Kidney (tissue), 14 donors: Measurements from ENCODE around the gene KIF22. TPM values are rescaled to one million over a fixed set of nuclear protein-coding genes. Genes with fewer than 3 reads are reported as not detected.
"Not testable (repeated sequence)": the region's sequence is repeated elsewhere in the genome, so short reads cannot be mapped to it uniquely, and the experiment has no call there.

Experiments
- DNase-seq, 5 donors: peaks; one replicate each; pipeline ENCODE4 v3.0.0-alpha.2; 2013 to 2020
- FAIRE-seq: peaks from 2 replicates; lab custom pipeline; 2012; peaks lifted over from hg19 to GRCh38; lab: Jason Lieb, UNC
- H3K27ac ChIP-seq, 2 donors: one replicate each; pipeline ENCODE4 v1.7.0; 2013; ENCODE audit warnings: low read depth in 2 of 2, low read length in 2 of 2, inconsistent platforms in 1 of 2
- H3K27me3 ChIP-seq: one replicate; pipeline ENCODE4 v1.7.1; 2013; ENCODE audit warnings: low read length, inconsistent platforms; ENCODE audit not compliant: control insufficient read depth, insufficient read depth
- H3K36me3 ChIP-seq, 3 donors: one replicate each; pipeline versions ENCODE4 v1.7.0 to v1.7.1; 2013; ENCODE audit warnings: low read length in 3 of 3, control low read depth in 1 of 3, inconsistent platforms in 1 of 3; ENCODE audit not compliant: insufficient read depth in 3 of 3, control insufficient read depth in 2 of 3
- H3K4me1 ChIP-seq, 3 donors: one replicate each; pipeline versions ENCODE4 v1.7.0 to v1.7.1; 2013; ENCODE audit warnings: low read length in 3 of 3, inconsistent platforms in 1 of 3, low read depth in 1 of 3; ENCODE audit not compliant: control insufficient read depth in 2 of 3, insufficient read depth in 2 of 3
- H3K4me3 ChIP-seq, 3 donors: one replicate each; pipeline versions ENCODE4 v1.7.0 to v1.8.1; 2013; ENCODE audit warnings: low read length in 3 of 3, control low read depth in 1 of 3, inconsistent platforms in 1 of 3
- H3K9ac ChIP-seq, 3 donors: one replicate each; pipeline versions ENCODE4 v1.7.0 to v1.7.1; 2013; ENCODE audit warnings: low read length in 3 of 3, control low read depth in 1 of 3, inconsistent platforms in 1 of 3
- H3K9me3 ChIP-seq, 3 donors: one replicate each; pipeline versions ENCODE4 v1.7.0 to v1.7.1; 2013; ENCODE audit warnings: low read length in 3 of 3, control low read depth in 1 of 3, inconsistent platforms in 1 of 3; ENCODE audit not compliant: control insufficient read depth in 2 of 3, insufficient read depth in 1 of 3
- intact Hi-C: fragments of 100-400 bp; cut with DNase I; formaldehyde crosslinking; loops from one replicate; pipeline ENCODE4 v1.11.1; 2022
- polyA plus RNA-seq: library from polyadenylated mRNA; stranded (reverse); fragments of 350-450 nt; fragmentation: Illumina TruSeq; extraction: RNeasy Lipid Tissue Mini Kit (QIAGEN cat#74804); gene quantifications from one replicate; pipeline ENCODE4 v1.2.3, GENCODE V29; 2014; ENCODE audit warnings: low read depth, low replicate concordance; ENCODE audit not compliant: insufficient read depth
- total RNA-seq: library from RNA; stranded (reverse); fragmentation: NEBNext Ultra II Directional; extraction: Animal tissue kit (Norgen Biotek cat#: 25700); gene quantifications from one replicate; pipeline ENCODE4 v1.2.1, GENCODE V29; 2021
- TF ChIP-seq, protein P1 (sequence below): IDR thresholded peaks from 3 replicates; pipeline ENCODE4 v1.5.1; 2012; ENCODE audit warnings: mild to moderate bottlenecking, moderate library complexity, borderline replicate concordance; ENCODE audit not compliant: insufficient read depth; ENCODE audit errors: extremely low read depth
- donor health status: control.
- donor health status: control.
- donor health status: control.
- donor health status: control.
- donor health status: control.
- donor health status: DM: yes; HTN: yes; CAD: no.
- donor health status: Normal renal cell carcinoma (clear cell type).

Gene KIF22
- total and polyA plus RNA-seq, 2 donors from 2014 or later: 32.3 to 42.9 TPM

DNA sequence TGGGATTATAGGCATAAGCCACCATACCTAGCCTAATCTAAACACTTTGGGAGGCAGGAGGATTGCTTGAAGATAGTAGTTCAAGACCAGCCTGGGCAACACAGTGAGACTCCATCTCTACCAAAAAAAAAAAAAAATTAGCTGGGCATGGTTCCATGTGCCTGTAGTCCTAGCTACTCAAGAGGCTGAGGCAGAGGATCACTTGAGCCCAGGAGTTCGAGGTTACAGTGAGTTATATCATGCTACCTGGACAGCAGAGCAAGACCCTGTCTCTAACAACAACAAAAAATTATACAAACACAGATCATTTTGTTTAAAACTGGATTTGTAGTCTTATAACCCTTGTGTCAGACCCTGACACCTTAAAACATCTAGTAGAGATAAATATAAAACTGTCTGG, 37.0 kb upstream of the KIF22 start:
- Histone ChIP-seq H3K9ac (no peak overlapping the region), H3K27ac (no peak overlapping the region), H3K4me1 (peaks cover 0 to 2% (median 0%) of the 10 kb centered on the region in 3 donors), H3K9me3 (no peaks in the 10 kb centered on the region), H3K4me3 (no peak overlapping the region), H3K36me3 (no peaks in the 10 kb centered on the region), H3K27me3 (no peaks in the 10 kb centered on the region)
- intact Hi-C loops: no loop called here
- no peak for FAIRE-seq
- DNase-seq: no peak
- TF ChIP-seq, protein P1, sequence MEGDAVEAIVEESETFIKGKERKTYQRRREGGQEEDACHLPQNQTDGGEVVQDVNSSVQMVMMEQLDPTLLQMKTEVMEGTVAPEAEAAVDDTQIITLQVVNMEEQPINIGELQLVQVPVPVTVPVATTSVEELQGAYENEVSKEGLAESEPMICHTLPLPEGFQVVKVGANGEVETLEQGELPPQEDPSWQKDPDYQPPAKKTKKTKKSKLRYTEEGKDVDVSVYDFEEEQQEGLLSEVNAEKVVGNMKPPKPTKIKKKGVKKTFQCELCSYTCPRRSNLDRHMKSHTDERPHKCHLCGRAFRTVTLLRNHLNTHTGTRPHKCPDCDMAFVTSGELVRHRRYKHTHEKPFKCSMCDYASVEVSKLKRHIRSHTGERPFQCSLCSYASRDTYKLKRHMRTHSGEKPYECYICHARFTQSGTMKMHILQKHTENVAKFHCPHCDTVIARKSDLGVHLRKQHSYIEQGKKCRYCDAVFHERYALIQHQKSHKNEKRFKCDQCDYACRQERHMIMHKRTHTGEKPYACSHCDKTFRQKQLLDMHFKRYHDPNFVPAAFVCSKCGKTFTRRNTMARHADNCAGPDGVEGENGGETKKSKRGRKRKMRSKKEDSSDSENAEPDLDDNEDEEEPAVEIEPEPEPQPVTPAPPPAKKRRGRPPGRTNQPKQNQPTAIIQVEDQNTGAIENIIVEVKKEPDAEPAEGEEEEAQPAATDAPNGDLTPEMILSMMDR: no peak

DNA sequence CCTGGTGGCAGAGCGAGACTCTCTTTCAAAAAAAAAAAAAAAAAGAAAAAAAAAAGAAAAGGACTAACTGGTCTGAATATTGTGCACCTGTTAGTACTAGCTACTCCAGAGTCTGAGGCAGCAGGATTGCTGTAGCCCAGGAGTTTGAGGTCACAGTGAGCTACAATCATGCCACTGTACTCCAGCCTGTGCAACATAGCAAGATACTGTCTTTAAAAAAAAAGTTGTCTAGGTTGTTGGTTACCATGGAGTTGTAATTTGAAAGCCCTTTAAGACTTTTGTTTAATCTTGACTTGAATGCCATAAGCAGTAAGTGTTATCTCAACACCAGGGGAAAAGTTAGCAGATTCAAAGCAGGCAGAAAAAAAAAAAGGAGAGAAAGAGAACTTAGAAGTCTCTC, 33.9 kb upstream of the KIF22 start:
- Histone ChIP-seq H3K27ac (no peak overlapping the region), H3K4me3 (no peak overlapping the region), H3K9ac (no peak overlapping the region), H3K36me3 (no peaks in the 10 kb centered on the region), H3K9me3 (no peaks in the 10 kb centered on the region), H3K4me1 (peaks cover 0 to 2% (median 0%) of the 10 kb centered on the region in 3 donors), H3K27me3 (no peaks in the 10 kb centered on the region)
- intact Hi-C loops: no loop called here
- FAIRE-seq: no peak
- DNase-seq: peak in 1 of 5 donors; percentile 7
- TF ChIP-seq, protein P1: no peak

DNA sequence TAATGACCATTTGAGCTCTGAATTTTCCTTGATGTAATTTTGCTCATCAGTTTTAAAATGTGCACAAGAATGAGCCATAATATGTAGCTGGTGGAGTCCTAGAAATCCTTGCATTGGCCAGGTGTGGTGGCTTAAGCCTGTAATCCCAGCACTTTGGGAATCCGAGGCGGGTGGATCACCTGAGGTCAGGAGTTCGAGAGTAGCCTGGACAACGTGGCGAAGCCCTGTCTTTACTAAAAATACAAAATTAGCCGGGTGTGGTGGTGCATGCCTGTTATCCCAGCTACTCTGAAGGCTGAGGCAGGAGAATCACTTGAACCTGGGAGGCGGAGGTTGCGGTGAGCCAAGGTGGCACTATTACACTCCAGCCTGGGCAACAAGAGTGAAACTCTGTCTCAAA, 33.5 kb upstream of the KIF22 start:
- intact Hi-C loops, H3K27ac ChIP-seq, H3K9ac ChIP-seq, H3K9me3 ChIP-seq, FAIRE-seq, DNase-seq, H3K4me1 ChIP-seq, H3K36me3 ChIP-seq, H3K4me3 ChIP-seq, H3K27me3 ChIP-seq: not testable (repeated sequence)

GRCh38 chr16:29757950-29758466, 32.5 kb upstream of the KIF22 start:
- TF ChIP-seq, protein P1: no peak
- intact Hi-C loops: no loop called here
- Histone ChIP-seq H3K9ac (no peak overlapping the region), H3K36me3 (no peaks in the 10 kb centered on the region), H3K4me1 (peaks cover 0 to 2% (median 0%) of the 10 kb centered on the region in 3 donors), H3K9me3 (no peaks in the 10 kb centered on the region), H3K4me3 (no peak overlapping the region), H3K27ac (no peak overlapping the region), H3K27me3 (no peaks in the 10 kb centered on the region)
- DNase-seq: peak in 2 of 5 donors; percentile 32 to 40
- no peak for FAIRE-seq
